OCI-LY3 (cell line): Measurements from ENCODE around the gene EFNA2.

Experiments used
- EZH2phosphoT487 ChIP-seq: fragments of 200-600 bp; shearing (Covaris generic); IDR thresholded peaks from 2 replicates; pipeline ENCODE4 v1.6.1; 2018; ENCODE audit warnings: antibody characterized with exemption, mixed run types, low read depth
- TF ChIP-seq, protein P1 (sequence below): fragments of 200-600, 300-600 bp; sonication (generic); IDR thresholded peaks from 2 replicates; pipeline ENCODE4 v1.5.1; 2014; ENCODE audit warnings: antibody characterized with exemption, low read length, low read depth

DNA sequence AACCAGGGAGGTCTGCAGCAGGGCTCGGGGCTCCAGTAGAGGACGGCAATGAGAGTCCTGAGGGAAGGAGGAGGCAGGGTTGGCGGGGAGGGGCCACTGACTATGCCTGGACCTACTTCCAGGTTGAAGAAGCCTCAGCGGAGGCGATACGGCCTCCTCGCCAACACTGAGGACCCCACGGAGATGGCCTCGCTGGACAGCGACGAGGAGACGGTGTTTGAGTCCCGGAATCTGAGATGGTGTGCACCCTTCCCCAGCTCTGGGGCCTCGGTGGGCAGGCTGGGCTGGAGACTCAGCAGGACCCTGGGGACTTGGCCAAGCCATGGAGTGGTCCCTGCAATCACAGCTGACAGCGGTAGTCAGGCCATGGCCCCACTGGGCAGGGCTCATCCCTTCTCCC lies 8.6 kb upstream of the EFNA2 start:
- TF ChIP-seq, protein P1, sequence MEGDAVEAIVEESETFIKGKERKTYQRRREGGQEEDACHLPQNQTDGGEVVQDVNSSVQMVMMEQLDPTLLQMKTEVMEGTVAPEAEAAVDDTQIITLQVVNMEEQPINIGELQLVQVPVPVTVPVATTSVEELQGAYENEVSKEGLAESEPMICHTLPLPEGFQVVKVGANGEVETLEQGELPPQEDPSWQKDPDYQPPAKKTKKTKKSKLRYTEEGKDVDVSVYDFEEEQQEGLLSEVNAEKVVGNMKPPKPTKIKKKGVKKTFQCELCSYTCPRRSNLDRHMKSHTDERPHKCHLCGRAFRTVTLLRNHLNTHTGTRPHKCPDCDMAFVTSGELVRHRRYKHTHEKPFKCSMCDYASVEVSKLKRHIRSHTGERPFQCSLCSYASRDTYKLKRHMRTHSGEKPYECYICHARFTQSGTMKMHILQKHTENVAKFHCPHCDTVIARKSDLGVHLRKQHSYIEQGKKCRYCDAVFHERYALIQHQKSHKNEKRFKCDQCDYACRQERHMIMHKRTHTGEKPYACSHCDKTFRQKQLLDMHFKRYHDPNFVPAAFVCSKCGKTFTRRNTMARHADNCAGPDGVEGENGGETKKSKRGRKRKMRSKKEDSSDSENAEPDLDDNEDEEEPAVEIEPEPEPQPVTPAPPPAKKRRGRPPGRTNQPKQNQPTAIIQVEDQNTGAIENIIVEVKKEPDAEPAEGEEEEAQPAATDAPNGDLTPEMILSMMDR, result no peak
- no peak for TF ChIP-seq EZH2phosphoT487
